DMS79 treated with DMSO at 0.1 percent for 48 hours (cell line): ENCODE results near the gene C1QTNF8.
A peak's percentile ranks its signal among the peaks of the same experiment; 100 is the strongest.

ENCODE experiments used
- DNase-seq: peaks from one replicate; lab custom pipeline; 2025; lab: John Stamatoyannopoulos, UW

C1QTNF8 gene

DNA sequence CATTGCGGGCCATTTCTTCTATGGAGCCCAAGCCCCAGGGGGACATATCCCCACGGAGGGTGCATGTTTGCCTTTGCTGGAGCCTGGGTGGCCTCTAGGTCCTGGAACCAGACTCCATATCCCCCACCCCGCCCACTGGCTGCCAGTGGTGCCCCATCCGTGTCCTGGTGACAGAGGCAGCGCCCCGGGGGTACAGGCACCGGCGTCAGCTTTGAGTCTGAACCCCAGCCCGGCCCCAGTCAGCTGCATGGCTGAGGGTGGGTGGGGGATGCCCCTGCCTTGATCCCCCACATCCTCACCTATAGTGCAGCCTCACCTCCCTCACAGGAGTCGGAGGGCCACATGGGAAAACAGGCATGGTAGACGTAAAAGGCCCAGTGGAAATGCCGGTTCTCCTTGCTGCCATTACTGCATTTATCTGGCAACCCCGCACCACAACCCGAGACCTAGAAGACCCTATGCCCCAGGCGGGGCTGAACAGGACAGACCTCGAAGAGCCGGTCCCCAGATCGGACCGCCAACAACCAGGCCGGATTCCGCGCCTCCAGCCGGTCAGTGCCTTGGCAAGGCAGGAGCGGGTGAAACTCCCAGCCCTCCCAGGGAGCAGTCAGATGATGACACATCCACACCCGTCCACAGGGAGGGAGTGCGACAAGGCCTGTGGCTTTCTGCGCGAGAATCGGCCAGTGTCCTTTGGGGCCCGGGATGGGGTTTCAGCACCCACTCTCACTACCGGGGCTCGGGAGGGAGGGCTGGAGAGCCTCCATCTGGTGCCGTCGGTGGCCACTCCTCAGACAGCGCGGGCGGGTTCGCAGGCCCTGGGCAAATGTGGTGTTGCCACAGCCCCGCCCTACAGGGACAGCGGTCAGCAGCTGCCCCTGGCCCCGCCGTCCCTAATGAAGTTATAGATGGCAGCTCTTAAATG lies 35.4 kb downstream of the C1QTNF8 start:
- DNase-seq: no peak

DNA sequence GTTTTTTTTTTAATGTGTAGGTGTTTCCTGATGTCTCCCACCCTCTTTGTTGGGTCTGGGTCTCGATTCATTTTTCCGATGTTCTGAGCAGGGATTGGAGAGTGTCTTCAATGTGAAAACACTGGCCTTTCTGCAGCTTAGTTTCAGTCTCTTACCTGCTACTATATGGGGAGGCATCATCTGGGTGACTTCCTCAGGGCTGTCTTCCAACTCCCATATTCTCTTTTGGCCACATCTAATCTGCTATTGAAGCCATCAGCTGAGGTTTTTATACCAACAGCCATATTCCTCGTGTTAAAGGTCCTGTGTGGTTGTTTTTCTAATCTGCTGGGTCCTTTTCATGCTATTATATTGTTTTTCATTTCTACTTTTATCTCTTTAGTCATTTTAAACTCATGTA lies 36.7 kb downstream of the C1QTNF8 start:
- DNase-seq: no peak

DNA sequence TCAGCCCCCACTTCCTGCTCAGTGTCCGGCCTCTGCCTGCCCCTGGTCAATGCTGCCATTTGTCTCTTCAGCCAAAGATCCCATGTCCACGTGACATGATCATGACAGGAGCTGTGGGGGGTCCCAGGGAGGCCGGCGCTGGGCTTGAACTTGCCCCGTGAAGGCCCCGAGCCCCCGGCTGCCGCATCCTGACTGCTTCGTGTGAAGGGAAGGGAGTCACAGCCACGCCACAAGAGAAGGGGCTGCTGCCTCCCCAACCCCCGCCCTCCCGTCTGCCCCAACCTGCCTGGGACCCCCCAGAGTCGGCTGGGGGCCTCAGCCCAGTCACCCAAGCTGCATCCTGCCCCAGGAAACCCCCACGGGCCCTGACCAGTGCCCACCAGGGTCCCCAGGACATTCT lies 37.8 kb downstream of the C1QTNF8 start:
- DNase-seq: no peak

DNA sequence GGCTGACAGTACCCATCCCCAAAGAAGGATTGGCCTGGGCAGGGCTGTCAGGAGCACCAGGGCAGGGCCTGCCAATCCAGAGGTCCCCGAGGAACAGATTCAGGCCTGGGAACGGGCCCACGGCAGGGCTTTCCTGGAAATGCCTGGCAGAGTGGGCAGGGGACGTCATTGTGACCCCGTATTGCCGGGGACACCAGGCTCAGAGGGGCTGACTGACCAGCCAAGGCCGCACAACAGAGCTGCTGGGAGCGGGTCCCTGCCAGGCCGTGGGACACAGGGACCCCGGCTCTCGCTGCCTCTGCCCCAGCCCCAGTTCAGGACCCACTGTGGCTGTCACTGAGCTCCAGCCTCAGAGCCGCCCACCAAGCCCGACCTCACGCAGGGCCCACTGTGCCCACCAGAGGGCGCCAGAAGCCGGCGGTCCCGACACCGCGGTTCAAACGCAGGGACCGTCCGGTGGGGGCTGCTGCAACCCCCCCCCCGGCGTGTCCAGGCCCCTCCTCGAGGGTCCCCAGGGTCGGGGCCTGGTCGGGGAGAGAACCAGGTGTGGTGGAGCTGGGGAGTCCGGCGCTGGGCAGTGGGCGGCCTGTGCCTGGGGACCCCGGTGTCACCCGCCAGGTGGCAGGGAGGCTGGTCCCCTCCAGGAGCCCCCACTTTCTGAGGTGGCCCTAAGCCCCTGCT lies 38.7 kb downstream of the C1QTNF8 start:
- no peak for DNase-seq

DNA sequence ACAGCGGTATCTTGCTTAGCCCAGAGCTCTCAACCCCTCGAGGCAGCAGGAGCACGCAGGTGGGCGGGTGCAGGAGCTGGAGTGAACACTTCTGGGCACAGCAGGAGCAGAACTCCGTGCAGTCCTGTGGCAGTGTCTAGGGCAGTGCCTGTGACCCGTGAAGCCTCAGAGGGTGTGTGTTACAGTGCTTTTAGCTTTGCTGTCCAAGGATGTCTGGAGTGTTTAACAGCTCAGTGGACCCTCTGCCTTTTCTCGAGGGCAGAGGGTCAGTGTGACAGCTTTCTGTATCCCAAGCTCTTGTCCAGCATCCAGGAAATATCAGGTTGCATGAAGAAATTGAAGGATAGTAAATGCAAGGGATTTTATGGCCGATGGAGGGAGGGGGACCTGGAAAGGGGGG lies 39.8 kb downstream of the C1QTNF8 start:
- no peak for DNase-seq

DNA sequence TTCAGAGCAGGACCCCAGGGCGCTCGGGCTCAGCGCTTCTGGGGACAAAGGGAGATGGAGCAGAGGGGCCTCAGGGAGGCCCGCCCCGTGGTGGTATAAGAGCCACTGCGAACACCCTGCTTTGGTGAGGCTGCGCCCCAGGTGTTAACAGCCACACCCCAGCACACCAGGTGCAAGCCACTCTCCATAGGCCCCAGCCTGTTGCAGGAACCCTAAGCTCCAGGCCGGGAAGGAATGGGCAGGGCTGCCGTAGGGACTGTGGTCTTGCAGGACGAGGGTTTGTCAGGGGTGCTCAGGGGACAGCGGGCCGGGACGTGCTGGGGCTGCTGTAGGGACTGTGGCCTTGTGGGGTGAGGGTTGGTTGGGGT lies 40.5 kb downstream of the C1QTNF8 start:
- no peak for DNase-seq

DNA sequence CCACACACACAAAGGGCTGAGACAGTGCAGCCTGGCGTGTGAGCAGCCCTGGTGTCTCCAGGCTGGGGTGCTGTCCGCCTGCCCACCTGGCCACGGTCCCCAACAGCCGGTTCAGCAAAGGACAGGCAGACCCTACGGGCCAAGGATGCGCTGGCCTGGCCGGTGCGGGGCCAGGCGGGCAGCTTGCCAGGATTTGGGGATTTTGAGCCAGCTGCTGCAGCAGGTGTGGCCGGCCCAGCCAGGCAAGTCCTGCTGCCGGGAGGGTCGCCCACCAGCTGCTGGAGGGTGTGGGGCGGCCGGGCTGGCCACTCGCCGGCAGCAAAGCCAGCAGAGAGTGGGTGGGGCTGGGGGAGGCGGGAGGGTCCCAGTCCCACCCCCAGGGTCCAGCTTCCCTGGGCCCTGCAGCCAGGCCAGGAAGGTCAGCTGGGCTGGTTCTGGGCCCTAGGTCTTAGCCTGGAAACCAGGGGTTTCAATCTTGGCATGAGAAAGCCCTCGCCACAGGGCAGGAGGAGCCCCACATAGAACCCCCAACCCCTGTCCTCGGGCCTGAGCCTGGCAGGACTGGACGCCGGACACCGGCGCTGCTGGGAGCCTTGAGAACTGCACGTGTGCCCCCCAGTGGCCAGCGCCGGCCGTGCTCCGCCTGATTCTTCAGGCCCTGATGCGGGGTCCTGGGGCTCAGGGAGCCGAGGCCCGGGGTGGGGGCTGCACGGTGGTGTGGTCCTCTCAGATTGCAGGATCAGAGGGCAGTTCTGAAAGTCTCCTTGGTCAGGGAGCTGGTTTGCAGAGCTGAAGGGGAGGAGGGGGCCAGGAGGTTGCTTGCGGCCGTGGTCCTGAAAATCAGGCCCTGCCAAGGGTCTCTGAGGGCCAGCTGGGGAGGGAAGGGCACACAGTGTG lies 41.1 kb downstream of the C1QTNF8 start:
- peak; percentile 16 for DNase-seq

DNA sequence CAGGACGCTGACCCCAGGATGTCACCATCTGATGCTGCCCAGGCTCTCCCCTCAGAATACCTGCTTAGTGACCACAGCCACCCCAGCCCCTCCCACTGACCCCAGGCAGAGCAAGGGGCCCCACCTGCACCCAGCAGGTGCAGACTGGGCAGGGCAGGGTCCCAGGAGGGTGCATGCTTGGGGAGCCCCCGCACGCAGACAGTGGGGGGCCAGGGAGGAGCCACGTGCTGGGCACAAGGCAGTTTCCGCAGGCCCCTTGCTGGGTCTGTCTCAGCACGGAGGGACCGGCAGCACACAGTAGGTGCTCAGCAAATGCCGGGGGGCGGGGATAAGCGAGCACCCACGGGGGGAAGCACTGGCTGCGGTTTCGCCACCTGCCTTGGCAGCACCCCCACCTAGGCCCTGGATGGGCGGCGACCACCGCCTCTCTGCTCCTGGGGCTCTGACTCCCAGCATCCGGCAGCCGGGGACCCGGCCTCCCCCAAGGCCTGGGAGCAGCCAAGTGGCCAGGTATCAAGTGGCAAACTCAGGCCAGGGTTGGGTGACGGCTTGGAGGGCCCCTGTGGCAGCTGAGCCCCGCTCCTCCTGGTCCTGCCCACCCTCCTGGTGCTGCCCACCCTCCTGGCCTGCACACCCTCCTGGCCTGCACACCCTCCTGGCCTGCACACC lies 42.2 kb downstream of the C1QTNF8 start:
- DNase-seq: no peak

DNA sequence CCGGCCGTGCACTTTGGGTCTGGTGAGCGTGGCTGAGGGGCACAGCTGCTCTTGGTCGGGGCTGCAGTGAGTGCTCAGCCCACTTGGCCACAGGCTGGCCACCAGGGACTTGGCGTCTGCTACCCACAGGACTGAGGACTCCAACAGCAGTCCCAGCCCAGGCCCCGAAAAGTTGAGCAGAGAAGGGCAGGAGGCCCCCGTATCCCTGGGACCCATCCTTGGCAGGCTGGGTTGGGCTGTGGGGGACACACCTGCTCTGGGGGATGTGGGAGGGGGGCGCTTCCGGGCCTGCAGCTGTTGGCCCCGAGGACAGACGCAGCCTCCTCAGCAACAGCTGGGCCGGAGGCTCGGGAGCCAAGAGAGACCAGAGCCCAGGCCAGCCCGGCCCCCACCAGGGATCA lies 42.9 kb downstream of the C1QTNF8 start:
- no peak for DNase-seq

DNA sequence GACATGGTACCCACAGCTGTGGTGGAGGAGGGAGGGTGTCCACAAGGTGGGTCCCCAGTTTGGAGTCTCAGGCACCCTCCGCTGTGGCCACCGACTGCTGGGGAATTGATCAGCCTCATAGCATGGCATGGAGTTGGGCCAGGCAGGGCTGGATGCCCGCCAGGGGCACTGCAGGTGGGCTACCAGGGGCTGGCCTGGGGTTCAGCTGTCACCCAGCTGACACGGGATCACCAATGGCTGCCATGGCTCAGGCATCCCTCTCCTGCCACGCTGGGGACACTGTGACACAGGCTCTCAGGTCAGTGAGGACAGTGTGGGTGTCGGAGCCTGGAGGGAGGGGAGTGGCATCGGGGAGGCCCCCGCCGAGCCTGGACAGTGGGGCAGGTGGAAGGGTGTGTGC lies 43.3 kb downstream of the C1QTNF8 start:
- no peak for DNase-seq

DNA sequence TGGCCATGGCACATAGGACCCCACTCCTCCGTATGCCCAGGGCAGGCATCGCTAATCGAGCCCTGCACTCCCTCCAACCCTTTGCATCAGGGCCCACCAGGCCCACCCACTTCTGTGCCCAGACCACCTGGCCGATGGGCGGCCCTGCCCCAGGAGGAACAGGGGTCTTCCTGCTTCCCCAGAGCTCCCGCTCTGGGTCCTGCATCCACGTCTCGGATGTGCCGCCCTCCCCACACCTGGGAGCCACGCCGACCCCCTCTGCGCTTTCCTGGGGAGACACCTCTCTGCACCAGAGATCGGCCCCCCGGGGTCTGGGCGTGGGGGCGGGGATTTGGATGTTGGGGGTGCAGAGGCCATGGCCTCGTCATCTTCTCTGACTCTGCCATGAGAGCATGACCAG lies 44.6 kb downstream of the C1QTNF8 start:
- DNase-seq: no peak

DNA sequence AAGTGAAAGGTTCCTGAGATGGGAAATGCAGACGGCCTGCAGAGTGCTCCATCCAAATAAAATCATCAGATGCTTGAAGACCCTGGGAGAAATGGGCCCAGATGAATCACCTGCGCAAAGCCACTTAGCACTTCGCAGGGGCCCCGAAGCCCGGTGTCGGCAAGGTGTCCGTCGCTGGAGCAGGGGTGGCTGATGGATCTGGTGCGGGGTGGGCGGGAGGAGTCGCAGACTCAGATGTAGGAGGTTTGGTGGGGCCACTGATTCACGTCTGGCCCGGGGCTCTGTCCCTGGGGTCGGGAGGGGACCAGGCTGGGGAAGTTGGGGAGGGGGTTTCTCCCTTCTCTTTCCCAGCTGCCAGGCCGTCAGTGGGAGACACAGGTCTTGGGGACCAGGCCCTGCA lies 45.1 kb downstream of the C1QTNF8 start:
- DNase-seq: no peak

DNA sequence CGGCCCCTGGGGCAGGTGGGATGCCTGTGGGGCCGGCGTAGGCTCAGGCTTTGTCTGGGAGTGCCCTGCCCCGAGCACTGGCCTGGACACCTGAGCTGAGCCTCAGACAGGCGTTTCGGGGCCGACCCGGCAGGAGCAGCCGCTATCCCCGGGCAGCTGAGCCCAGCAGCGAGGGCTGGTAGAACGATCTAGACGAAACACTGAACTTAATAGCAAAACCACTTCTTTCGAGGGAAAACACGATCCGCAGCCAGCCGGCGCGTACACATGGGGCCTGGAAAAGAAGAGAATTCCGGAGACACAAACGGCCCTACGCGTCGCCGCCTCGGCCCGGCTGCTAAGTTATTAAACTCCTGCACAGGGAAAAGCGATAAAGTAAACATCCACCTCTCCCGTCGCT lies 45.5 kb downstream of the C1QTNF8 start:
- DNase-seq: no peak

DNA sequence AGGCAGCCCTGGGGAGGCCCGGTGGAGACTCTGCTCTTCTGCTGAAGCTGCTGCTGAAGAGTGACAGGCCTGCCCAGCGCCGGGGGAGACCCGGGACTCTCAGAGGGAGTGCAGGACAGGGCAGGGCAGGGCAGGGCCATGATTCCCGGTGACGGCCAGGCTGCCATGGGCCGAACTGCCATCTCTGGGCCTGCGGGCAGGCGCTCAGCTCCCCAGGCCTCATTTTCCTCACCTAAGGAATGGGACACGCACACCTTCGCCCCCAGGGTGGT lies 46.1 kb downstream of the C1QTNF8 start:
- no peak for DNase-seq

DNA sequence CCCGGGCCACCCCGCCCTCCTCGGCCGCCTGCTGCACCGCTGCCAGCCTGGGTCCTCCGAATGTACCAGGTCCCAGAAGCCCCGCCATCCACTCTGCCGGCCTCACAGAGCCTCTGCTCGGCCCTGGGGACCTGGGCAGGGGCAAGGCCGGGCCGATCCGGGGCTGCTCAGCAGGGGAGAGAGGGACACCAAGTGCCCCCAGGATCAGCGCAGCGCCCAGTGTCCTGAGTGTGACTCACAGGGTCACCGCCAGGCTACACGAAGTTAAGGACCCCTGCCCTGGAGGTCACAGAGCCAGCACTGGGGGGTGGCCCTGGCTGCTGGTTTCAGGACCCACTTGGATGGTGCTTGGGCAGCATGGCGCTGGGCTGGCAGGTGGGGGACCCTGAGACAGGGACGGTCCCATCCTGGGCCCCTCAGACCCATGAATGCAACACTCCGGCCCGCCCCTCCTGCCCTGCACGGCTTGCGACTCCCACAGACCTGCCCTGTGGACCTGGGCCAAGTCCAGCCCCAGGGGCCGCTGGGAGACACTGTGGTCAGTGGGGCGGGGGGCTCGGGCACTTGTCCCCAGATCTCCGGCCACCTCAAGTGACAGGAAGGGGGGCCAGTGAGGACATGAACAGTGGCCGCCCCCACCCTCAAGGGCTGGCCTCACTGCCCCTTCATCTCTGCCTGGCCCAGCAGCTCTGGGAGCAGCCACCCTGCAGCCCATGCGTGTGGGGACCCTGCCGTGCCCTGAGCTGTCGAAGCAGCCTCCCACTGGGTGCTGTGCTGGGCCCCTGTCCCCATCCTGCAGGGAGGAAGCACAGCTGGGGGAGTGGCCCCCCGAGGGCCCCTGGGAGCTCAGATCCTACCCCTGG lies 46.7 kb downstream of the C1QTNF8 start:
- no peak for DNase-seq

DNA sequence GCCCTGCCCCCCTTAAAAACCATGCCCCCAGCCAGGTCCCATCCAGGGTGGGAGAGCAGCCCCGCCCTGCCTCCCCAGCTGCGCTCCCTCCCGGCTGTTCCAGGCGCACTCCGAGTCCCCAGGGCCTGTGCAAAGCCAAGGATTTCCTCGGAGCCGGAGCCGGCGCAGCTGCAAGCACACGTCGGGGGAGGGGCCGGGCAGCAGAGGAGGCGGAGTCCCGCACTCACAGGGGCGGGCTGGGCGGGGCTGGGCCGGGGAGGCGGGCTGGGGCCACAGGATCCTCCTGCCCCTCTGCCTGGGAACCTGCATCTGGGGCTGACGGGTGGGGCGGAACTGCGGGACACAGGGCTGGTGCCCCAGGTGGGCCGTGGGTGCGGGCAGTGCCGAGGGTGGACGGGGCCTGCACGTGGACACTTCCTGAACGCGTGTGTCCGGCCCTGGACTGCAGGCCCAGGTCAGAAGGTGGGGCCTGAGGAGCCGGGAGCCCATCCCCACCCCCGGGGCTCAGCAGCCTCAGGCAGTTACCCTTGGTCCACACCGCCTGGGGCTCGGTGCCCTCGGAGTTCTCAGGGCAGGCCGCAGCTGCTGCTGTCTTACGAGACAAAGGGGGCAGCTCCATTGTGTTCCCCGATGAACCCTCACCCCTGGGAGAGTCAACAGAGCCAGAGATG lies 47.5 kb downstream of the C1QTNF8 start:
- DNase-seq: no peak

DNA sequence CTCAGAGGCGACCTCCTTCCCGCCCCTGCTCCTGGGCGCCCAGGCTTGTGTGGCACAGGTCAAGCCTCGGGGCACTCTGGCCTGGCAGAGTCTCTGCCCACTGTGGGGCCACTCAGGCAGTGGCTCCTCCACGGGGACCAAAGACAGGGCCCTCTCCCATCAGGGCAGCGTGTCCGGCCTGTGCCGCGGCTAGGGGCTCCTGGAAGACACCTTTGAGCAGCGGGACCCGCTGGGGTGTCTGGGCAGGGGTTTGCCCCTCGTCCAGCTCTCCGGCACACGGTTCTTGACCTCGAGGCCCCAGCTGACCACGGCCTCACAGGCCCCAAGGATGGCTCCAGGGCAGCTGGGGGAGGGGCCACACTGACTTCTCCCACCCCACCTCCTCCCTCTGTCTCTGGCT lies 48.2 kb downstream of the C1QTNF8 start:
- DNase-seq: no peak

DNA sequence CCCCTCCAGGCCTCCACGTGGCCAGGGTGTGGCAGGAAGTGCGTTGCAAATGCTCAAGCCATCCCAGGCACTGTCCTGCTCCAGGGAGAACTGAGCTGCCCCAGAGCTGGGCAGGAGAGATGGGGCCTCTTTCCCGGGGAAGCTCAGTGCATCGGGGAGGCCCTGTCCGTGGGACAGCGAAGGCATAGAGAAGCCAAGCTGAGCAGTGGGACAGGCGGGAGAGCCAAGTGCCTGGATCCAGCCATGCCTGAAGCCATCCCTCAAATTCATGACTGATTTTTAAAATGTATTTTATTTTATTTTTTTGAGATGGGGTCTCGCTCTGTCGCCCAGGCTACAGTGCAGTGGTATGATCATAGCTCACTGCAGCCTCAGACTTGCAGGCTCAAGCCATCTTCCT lies 48.9 kb downstream of the C1QTNF8 start:
- DNase-seq: no peak

DNA sequence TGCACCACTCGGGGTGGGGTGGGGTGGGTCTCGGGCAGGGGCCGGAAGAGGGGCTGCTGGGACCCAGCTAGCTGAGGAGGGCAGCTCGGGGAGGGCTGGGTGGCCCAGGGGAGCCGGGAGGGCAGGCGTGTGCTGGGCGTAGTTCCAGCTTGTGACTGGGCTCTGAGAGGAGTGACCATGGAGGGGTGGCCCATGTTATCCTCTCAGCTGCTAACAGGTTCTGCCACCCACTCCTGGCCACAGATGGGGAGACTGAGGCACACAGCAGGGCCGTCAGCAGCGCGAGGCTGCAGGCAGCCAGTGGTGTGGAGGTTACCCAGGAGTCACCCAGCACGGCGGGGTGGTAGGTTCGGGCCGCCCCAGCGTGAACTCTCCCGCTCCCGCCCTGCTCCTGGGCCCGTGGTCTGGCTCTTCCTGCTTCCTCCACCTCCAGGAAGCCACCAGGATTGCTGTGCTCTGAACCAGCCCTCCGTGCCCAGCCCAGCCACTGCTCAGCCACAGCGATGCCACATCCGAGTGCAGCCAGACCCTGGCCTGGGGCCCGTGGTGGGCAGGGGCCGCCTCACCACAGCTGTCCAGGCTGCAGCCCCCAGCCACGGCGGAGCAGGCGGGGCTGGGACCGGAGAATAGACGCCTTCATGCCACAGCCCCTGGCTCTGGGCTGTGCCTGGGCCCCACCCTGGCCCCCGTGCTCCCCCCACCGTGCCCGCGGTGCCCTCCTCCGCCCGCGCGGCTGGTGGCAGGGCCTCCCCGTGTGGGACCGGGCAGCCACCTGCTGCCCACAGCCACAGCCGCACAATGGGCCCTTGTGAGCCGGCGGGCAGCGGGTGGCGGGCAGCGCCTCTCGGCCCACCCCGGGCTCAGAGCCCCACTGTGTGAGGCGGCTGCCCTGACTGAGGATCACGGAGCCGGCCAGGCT lies 49.8 kb downstream of the C1QTNF8 start:
- DNase-seq: no peak
